ENCODE data around the gene ZDHHC18.
"Not testable (repeated sequence)": the region's sequence is repeated elsewhere in the genome, so short reads cannot be mapped to it uniquely, and the experiment has no call there.

Gene ZDHHC18

GRCh38 chr1:26791148-26791547 is 35.3 kb upstream of the ZDHHC18 start:
- in situ Hi-C loops (cut with MboI; ENCODE audit: low sequenced_read_pairs) = no loop called here

GRCh38 chr1:26791626-26792025 is 34.9 kb upstream of the ZDHHC18 start:
- in situ Hi-C loops (cut with MboI; ENCODE audit: low sequenced_read_pairs) = no loop called here

GRCh38 chr1:26792924-26793323 is 33.6 kb upstream of the ZDHHC18 start:
- in situ Hi-C loops (cut with MboI; ENCODE audit: low sequenced_read_pairs) = no loop called here

- in situ Hi-C loops (cut with MboI; ENCODE audit: low sequenced_read_pairs) = no loop called here
These were observed 32.1 kb upstream of the ZDHHC18 start for GRCh38 chr1:26794391-26794790.

GRCh38 chr1:26797627-26798026 is 28.9 kb upstream of the ZDHHC18 start:
- in situ Hi-C loops (cut with MboI; ENCODE audit: low sequenced_read_pairs) = loop anchor here (5.0 kb wide), 1 partner anchor 190 kb away; no protein-coding TSS in a partner anchor

GRCh38 chr1:26799479-26800142 is 26.9 kb upstream of the ZDHHC18 start:
- in situ Hi-C loops (cut with MboI; ENCODE audit: low sequenced_read_pairs) = loop anchor here (5.0 kb wide), 1 partner anchor 192 kb away; no protein-coding TSS in a partner anchor

- in situ Hi-C loops (cut with MboI; ENCODE audit: low sequenced_read_pairs) = not testable (repeated sequence)
These were observed 22.6 kb upstream of the ZDHHC18 start for GRCh38 chr1:26803932-26804331.

GRCh38 chr1:26810105-26810504 is 16.4 kb upstream of the ZDHHC18 start:
- in situ Hi-C loops (cut with MboI; ENCODE audit: low sequenced_read_pairs) = not testable (repeated sequence)

GRCh38 chr1:26811057-26811456 is 15.4 kb upstream of the ZDHHC18 start:
- in situ Hi-C loops (cut with MboI; ENCODE audit: low sequenced_read_pairs) = no loop called here

- in situ Hi-C loops (cut with MboI; ENCODE audit: low sequenced_read_pairs) = no loop called here
These were observed 14.8 kb upstream of the ZDHHC18 start for GRCh38 chr1:26811708-26812107.

- in situ Hi-C loops (cut with MboI; ENCODE audit: low sequenced_read_pairs) = no loop called here
These were observed 12.1 kb upstream of the ZDHHC18 start for GRCh38 chr1:26814377-26814776.

- in situ Hi-C loops (cut with MboI; ENCODE audit: low sequenced_read_pairs) = no loop called here
These were observed 11.6 kb upstream of the ZDHHC18 start for GRCh38 chr1:26814893-26815292.

- in situ Hi-C loops (cut with MboI; ENCODE audit: low sequenced_read_pairs) = no loop called here
These were observed 5.7 kb upstream of the ZDHHC18 start for GRCh38 chr1:26820784-26821269.

GRCh38 chr1:26822737-26823395 is 3.6 kb upstream of the ZDHHC18 start:
- in situ Hi-C loops (cut with MboI; ENCODE audit: low sequenced_read_pairs) = no loop called here

GRCh38 chr1:26824731-26825130 is 1.8 kb upstream of the ZDHHC18 start:
- in situ Hi-C loops (cut with MboI; ENCODE audit: low sequenced_read_pairs) = no loop called here

- in situ Hi-C loops (cut with MboI; ENCODE audit: low sequenced_read_pairs) = no loop called here
These were observed 667 bp downstream of the ZDHHC18 start for GRCh38 chr1:26827106-26827604.

- in situ Hi-C loops (cut with MboI; ENCODE audit: low sequenced_read_pairs) = no loop called here
These were observed 1.2 kb downstream of the ZDHHC18 start for GRCh38 chr1:26827663-26828062.

- in situ Hi-C loops (cut with MboI; ENCODE audit: low sequenced_read_pairs) = no loop called here
These were observed 2.0 kb downstream of the ZDHHC18 start for GRCh38 chr1:26828411-26828991.

- in situ Hi-C loops (cut with MboI; ENCODE audit: low sequenced_read_pairs) = no loop called here
These were observed 2.9 kb downstream of the ZDHHC18 start for GRCh38 chr1:26829184-26829911.

- in situ Hi-C loops (cut with MboI; ENCODE audit: low sequenced_read_pairs) = no loop called here
These were observed 4.6 kb downstream of the ZDHHC18 start for GRCh38 chr1:26831059-26831458.
